ENCODE results near the gene FAM124B.

GRCh38 chr2:224408676-224409075 lies 6.8 kb upstream of the FAM124B start:
- TF ChIP-seq, protein P1, sequence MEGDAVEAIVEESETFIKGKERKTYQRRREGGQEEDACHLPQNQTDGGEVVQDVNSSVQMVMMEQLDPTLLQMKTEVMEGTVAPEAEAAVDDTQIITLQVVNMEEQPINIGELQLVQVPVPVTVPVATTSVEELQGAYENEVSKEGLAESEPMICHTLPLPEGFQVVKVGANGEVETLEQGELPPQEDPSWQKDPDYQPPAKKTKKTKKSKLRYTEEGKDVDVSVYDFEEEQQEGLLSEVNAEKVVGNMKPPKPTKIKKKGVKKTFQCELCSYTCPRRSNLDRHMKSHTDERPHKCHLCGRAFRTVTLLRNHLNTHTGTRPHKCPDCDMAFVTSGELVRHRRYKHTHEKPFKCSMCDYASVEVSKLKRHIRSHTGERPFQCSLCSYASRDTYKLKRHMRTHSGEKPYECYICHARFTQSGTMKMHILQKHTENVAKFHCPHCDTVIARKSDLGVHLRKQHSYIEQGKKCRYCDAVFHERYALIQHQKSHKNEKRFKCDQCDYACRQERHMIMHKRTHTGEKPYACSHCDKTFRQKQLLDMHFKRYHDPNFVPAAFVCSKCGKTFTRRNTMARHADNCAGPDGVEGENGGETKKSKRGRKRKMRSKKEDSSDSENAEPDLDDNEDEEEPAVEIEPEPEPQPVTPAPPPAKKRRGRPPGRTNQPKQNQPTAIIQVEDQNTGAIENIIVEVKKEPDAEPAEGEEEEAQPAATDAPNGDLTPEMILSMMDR (IDR thresholded peaks at IDR 0.05) = no peak
- no peak for TF ChIP-seq POLR2A (IDR thresholded peaks at IDR 0.05)
